Right forelimb (tissue), 1 donor: ENCODE results near the gene KAT5.
"Not testable (repeated sequence)": the region's sequence is repeated elsewhere in the genome, so short reads cannot be mapped to it uniquely, and the experiment has no call there.

ENCODE experiments used
- DNase-seq: peaks from one replicate; pipeline ENCODE4 v3.0.0-alpha.2; 2018

KAT5 gene

GRCh38 chr11:65762169-65762568, 50.1 kb downstream of the KAT5 start:
- DNase-seq, result not testable (repeated sequence)

DNA sequence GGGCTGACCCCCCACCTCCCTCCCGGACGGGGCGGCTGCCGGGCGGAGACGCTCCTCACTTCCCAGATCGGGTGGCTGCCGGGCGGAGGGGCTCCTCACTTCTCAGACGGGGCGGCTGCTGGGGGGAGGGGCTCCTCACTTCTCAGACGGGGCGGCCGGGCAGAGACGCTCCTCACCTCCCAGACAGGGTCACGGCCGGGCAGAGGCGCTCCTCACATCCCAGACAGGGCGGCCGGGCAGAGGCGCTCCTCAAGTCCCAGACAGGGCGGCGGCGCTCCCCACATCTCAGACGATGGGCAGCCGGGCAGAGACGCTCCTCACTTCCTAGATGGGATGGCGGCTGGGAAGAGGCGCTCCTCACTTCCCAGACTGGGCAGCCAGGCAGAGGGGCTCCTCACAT, 50.8 kb downstream of the KAT5 start:
- DNase-seq, result not testable (repeated sequence)

GRCh38 chr11:65764434-65764833, 52.4 kb downstream of the KAT5 start:
- no peak for DNase-seq

- DNase-seq, result no peak
Measured at GRCh38 chr11:65766535-65766934, 54.5 kb downstream of the KAT5 start.

DNA sequence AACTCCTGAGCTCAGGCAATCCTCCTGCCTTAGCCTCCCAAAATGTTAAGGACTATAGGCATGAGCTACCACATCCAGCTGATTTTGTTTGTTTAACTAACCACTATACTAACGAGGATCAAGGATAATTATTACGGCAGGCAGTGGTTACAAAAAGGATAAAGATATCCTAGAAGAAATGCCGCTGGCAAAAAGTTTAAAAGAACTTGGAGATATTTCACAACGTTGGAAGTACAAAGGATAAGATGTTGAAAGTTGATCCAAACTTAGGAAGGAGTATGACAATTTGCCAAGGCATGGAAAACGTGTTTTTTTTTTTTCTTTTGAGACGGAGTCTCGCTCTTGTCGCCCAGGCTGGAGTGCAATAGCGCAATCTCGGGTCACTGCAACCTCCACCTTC, 55.4 kb downstream of the KAT5 start:
- DNase-seq, result no peak

DNA sequence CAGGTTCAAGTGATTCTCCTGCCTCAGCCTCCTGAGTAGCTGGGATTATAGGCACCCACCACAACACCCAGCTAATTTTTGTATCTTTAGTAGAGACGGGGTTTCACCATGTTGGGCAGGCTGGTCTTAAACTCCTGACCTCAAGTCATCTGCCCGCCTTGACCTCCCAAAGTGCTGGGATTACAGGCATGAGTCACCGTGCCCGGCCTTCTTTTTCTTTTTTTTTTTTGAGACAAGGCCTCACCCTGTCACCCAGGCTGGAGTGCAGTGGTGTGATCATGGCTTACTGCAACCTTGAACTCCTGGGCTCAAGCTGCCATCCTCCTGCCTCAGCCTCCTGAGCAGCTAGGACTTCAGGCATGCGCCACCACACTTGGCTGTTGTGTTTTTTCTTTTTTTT, 55.8 kb downstream of the KAT5 start:
- not testable (repeated sequence) for DNase-seq
